GM10248 (cell line): ENCODE data around the gene GNB3.

ENCODE experiments used
- CTCF ChIA-PET: fragments of 300-600 bp; sonication (Branson Sonifier 250); formaldehyde crosslinking; extraction: SDS; loops from one replicate; lab custom pipeline; 2021; ENCODE audit warnings: antibody characterized with exemption; lab: Yijun Ruan, JAX
- POLR2A ChIA-PET: fragments of 350-650 bp; sonication (Branson Sonifier 250); formaldehyde crosslinking; extraction: SDS; loops from one replicate; lab custom pipeline; 2020; ENCODE audit warnings: antibody characterized with exemption; lab: Yijun Ruan, JAX
- DNase-seq: peaks from one replicate; pipeline ENCODE4 v3.0.0; 2012; ENCODE audit errors: extremely low spot score
- TF ChIP-seq, protein P1 (sequence below): IDR thresholded peaks from 2 replicates; pipeline ENCODE4 v1.5.1; 2012; ENCODE audit warnings: mild to moderate bottlenecking, low read depth; ENCODE audit errors: extremely low read depth, missing control alignments, control extremely low read depth

The GNB3 gene

DNA sequence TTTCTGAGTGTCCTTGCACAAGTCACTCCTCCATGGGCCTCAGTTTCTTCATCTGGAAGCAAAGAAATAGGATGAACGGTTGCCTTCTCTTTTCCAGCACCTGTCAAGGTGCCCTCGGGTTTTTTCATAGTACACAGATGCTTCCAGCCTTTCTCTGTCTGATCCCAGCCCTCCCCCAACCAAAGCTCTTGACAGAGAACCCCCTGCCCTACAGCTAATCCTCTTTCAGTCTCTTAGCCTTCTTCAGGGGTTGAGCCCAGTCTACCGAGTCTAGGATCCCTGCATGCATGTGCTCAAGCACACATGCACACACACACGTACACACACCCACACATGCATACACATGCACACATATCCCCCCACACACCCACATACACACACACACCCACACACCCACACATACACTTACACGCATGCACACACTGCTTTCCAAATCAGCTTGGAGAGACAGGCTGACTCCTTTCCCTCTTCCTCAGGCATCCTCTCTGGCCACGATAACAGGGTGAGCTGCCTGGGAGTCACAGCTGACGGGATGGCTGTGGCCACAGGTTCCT lies 5.7 kb downstream of the GNB3 start:
- TF ChIP-seq, protein P1, sequence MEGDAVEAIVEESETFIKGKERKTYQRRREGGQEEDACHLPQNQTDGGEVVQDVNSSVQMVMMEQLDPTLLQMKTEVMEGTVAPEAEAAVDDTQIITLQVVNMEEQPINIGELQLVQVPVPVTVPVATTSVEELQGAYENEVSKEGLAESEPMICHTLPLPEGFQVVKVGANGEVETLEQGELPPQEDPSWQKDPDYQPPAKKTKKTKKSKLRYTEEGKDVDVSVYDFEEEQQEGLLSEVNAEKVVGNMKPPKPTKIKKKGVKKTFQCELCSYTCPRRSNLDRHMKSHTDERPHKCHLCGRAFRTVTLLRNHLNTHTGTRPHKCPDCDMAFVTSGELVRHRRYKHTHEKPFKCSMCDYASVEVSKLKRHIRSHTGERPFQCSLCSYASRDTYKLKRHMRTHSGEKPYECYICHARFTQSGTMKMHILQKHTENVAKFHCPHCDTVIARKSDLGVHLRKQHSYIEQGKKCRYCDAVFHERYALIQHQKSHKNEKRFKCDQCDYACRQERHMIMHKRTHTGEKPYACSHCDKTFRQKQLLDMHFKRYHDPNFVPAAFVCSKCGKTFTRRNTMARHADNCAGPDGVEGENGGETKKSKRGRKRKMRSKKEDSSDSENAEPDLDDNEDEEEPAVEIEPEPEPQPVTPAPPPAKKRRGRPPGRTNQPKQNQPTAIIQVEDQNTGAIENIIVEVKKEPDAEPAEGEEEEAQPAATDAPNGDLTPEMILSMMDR = no peak
- ChIA-PET POLR2A (no interaction called here), CTCF (interaction anchor here (1.5 to 2.8 kb wide), 3 partner anchors 10 to 26 kb away, joined by 6 to 11 read pairs (median 7); partner anchors contain the start of gene SPSB2)
- no peak for DNase-seq

DNA sequence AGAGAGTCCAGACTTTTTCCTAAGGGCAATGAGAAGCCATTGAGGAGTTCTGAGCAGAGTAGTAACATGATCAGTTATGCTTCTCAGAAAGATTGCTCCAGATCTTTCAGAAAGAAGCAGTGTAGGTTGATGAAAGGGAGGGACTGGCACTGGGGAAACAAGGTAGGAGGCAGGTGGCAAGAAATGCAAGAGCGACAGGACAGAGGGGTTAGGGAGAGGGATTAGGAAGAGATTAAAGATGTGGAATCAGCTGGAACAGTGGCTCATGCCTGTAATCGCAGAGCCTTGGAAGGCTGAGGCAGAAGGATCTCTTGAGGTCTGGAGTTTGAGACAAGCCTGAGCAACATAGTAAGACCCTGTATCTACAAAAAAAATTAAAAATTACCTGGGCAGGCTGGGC lies 7.0 kb downstream of the GNB3 start:
- TF ChIP-seq, protein P1 = no peak
- no peak for DNase-seq
- CTCF ChIA-PET = interaction anchor here (1.1 to 2.8 kb wide), 7 partner anchors 11 to 43 kb away, joined by 5 to 11 read pairs (median 7); partner anchors contain the start of gene SPSB2
- POLR2A ChIA-PET = interaction anchor here (1.4 kb wide), 1 partner anchor 20 kb away, joined by 5 read pairs; the partner anchor contains the start of gene TPI1

DNA sequence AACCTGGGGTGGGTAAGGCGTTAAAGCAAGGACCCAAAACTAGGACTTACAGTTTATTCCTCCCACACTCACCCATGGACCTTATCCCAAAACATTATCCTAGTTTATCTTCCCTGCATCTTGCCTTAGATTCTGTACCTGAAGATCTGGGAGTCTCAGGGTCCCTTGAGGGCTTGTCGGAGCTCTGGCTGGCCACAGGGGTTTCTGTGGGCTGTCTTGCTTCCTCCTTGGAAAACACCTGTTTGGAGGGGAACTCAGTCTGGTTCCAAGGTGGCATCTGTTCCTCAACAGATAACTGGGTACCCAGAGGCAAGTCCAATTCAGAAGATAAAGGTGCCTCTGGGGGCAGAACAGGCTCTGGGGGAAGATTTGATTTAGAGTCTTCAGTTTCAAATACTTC lies 8.7 kb downstream of the GNB3 start:
- TF ChIP-seq, protein P1 = no peak
- POLR2A ChIA-PET = no interaction called here
- no peak for DNase-seq
- CTCF ChIA-PET = interaction anchor here (1.0 to 8.1 kb wide), 4 partner anchors 15 to 33 kb away, joined by 3 to 130 read pairs (median 6); partner anchors contain the start of genes SPSB2 and TPI1

DNA sequence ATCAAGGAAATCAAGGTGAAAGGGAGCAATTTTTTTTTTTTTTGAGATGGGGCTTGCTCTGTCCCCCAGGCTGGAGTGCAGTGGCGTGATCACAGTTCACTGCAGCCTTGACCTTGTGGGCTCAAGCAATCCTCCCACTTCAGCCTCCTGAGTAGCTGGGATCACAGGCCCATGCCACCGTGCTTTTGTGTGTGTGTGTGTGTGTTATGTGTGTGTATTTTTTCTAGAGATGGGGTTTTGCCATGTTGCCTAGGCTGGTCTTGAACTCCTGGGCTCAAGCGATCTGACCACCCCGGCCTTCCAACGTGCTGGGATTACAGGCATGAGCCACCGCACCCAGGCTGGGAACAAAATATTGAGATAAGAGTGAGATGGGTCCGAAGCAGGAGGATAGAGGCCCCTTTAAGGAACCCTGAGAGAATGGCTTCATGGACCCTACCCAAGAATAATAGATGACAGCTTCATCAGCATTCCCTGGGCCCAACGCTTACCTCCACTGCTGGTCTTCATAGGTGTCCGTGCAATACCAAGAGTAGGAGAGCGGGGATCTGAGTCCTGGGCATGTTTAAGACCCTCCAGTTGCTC lies 9.3 kb downstream of the GNB3 start:
- TF ChIP-seq, protein P1 = no peak
- ChIA-PET POLR2A (no interaction called here), CTCF (interaction anchor here (1.0 to 8.1 kb wide), 5 partner anchors 11 to 83 kb away, joined by 3 to 130 read pairs (median 7); partner anchors contain the start of genes PTMS, SPSB2 and TPI1)
- no peak for DNase-seq

DNA sequence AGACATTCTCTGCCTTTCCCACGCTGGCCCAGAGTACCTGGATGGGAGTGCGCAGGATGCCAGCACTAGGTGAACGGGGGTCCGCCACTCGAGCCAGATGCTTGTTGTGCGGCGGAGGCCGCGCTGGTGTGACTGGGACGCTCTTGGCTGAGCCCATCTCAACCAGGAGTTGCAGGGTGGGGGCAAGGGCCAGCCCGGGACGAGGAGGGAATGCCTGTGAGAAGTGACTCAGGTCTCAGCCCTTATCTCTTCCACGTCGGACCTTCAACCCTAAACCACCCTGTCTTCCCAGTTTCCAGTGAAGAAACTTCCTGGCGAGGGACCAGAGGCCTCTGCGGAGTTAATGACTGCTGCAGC lies 10.0 kb downstream of the GNB3 start:
- CTCF ChIA-PET = interaction anchor here (0.9 to 8.1 kb wide), 9 partner anchors 9 to 97 kb away, joined by 4 to 130 read pairs (median 7); partner anchors contain the start of genes GNB3, MLF2, PTMS and SPSB2
- POLR2A ChIA-PET = interaction anchor here (0.6 to 3.3 kb wide), 11 partner anchors 11 to 380 kb away, joined by 3 to 89 read pairs (median 6); partner anchors contain the start of genes GAPDH, SPSB2, TPI1 and VAMP1
- DNase-seq = no peak
- TF ChIP-seq, protein P1 = no peak

DNA sequence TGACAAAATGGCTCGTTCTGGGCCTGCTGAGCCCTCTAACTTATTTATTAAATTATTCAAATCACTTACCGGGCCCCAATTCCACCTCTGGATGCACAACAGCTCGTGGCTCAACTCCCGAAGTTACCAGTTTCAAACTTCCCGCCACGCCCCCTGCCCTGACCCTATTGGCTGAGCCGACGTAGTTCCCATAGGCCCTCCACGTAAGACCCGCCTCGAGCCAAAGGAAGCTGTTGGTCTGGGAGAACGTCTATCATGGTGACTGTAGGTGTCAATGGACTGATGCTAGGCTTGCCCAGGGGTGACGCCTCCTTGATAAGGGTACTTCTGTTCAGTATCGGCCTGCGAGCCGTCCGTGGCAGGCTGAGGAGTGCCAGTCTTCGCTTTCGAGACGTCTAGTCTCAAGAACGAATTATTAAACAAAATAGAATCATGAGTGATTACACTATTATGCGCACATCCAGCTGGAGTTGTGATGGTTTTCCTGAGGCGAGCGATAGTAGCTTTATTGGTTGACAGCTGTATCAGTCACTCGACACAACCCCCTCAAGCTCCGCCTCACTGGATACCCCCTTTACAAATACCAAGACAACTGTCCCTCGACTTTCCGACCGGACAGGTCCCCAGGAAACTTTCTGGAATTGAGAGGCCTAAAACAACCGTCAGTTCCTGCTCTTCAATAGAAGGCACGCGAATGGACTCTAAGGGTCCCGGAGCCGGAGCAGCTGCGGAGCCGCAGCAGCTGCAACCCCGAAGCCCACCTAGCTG lies 10.6 kb downstream of the GNB3 start, which contains the start of gene CDCA3:
Gene CDCA3 (minus strand): TSS at position 134 of the 768 bp plus-strand sequence. CDS start 334 bp downstream, outside the sequence.
- peak; percentile 100 for DNase-seq
- ChIA-PET POLR2A (interaction anchor here (0.6 to 3.3 kb wide), 14 partner anchors 10 to 576 kb away, joined by 3 to 89 read pairs (median 6); partner anchors contain the start of genes GAPDH, SPSB2, TPI1 and VAMP1), CTCF (interaction anchor here (0.7 to 8.1 kb wide), 15 partner anchors 9 to 230 kb away, joined by 3 to 130 read pairs (median 6); partner anchors contain the start of genes GNB3, MLF2, PTMS and SPSB2)
- TF ChIP-seq, protein P1 = no peak
